GM12892 (cell line): ENCODE measurements around the gene GBF1.

Source experiments
- POLR2A ChIP-seq: IDR thresholded peaks from 2 replicates; pipeline ENCODE4 v1.6.1; 2011; ENCODE audit warnings: low read depth, low read length, control low read depth
- TAF1 ChIP-seq: IDR thresholded peaks from 2 replicates; pipeline ENCODE4 v1.6.1; 2011; ENCODE audit warnings: low read depth, mild to moderate bottlenecking, control low read depth, low read length, borderline replicate concordance

DNA sequence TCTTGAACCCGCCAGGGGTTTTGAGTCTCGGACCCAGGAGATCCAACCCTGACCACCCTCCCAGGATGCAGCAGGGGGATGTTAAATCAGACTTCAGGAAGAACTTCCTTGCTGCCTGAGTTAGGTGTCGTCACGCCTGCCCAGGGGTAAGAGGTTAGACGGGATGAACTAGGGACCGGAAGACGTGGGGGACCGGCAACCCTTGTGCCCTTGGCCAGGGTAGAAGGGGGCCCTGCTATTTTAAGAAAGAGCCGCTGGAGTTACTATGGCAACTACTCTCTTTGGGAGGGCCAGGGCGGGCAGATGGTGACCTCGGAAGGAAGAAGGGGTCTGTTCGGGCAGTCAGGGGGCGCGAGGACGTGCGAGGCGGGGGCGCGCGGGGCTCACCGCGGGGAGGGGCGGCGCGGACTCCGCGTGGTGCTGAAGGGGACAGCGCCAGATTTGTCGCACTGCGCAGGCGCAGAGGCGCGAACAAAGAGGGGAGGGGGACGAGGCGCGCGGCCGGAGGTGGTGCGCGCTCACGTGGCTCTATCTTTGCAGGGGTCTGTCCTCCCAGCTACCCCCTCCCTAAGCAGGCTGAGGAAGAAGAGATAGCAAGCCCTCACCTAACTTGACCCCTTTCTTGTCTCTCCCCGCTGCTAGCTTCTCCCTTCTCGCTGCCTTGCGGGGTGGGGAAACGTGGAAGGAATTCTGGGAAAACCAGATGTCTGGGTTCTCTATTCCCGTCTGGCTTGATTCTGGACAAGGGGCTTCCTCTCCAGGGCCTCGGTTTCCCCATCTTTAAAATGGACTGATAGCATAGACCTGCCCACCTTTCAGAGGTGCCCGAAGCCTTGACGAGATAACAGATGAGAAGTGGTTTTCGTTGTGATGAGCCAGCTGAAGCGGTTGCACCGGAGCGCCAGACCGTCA lies 174.2 kb downstream of the GBF1 start:
- TF ChIP-seq TAF1 (no peak), POLR2A (no peak)
